Spinal cord (tissue), 10 donors: ENCODE results near the gene PKNOX2. TPM values are rescaled to one million over a fixed set of nuclear protein-coding genes. Genes with fewer than 3 reads are reported as not detected.

Experiments
- DNase-seq, 6 donors: peaks; one replicate each; pipeline versions ENCODE4 v3.0.0 to v3.0.0-alpha.2; 2013 to 2015; ENCODE audit warnings: low spot score in 6 of 6, low read depth in 4 of 6
- H3K27ac ChIP-seq: one replicate; pipeline ENCODE4 v1.5.1; 2013; ENCODE audit warnings: low read depth, low read length, control low read depth
- H3K27me3 ChIP-seq: one replicate; pipeline ENCODE4 v1.6.1; 2013; ENCODE audit warnings: low read length; ENCODE audit not compliant: control insufficient read depth, insufficient read depth
- H3K36me3 ChIP-seq: one replicate; pipeline ENCODE4 v1.6.1; 2013; ENCODE audit warnings: low read length; ENCODE audit not compliant: control insufficient read depth, insufficient read depth
- H3K4me1 ChIP-seq: one replicate; pipeline ENCODE4 v1.6.1; 2013; ENCODE audit warnings: low read length; ENCODE audit not compliant: control insufficient read depth, insufficient read depth
- H3K4me3 ChIP-seq: one replicate; pipeline ENCODE4 v1.5.1; 2013; ENCODE audit warnings: low read depth, low read length, control low read depth
- H3K9me3 ChIP-seq: one replicate; pipeline ENCODE4 v1.6.1; 2013; ENCODE audit warnings: low read length; ENCODE audit not compliant: control insufficient read depth, insufficient read depth
- WGBS: methylation state at CpG from one replicate; pipeline ENCODE4 v1.1.5; 2013; ENCODE audit warnings: missing lambda C conversion rate; ENCODE audit not compliant: insufficient coverage; 5-methylcytosine and 5-hydroxymethylcytosine counted together
- polyA plus RNA-seq, 2 donors: library from polyadenylated mRNA; unstranded; fragments of 120-200 nt; gene quantifications; one replicate each; pipeline ENCODE4 v1.2.1, GENCODE V29; 2013; ENCODE audit not compliant: insufficient read length in 2 of 2
- total RNA-seq, 2 donors: library from RNA; depleted of rRNA in 1 of 2; stranded (reverse); fragments of 120-200 nt in 1 of 2; fragments of >200 nt in 1 of 2; gene quantifications; one replicate each; pipeline versions ENCODE4 v1.2.3 to v1.2.4, GENCODE V29; 2013 to 2014
- donor health status: healthy.

The PKNOX2 gene
- total and polyA plus RNA-seq, 4 donors: 10.6 to 41.2 (median 26.6) TPM

DNA sequence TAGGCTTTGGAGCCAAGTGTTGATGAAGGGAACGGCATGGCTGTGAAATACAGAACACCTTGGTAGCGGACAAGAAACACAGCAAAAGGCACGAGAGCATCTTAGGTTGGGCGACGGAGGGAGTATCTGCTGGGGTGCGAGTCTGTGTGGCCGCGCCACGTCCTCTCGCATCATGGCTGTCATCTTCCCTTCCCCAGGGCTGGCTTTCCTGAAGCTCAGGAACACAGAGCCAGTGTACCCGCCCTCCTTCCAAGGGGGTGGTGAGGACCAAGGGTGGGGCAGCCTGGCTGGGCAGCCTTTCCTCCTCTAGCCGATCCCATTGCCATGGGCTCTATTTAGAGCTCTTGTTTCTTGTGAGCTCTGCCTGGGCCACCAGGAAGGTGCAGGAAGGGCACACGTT is 177.1 kb downstream of the PKNOX2 start:
- Histone ChIP-seq H3K4me3 (no peak overlapping the region), H3K36me3 (peaks cover 10% of the 10 kb centered on the region), H3K27ac (no peak overlapping the region), H3K27me3 (no peaks in the 10 kb centered on the region), H3K4me1 (peaks cover 69% of the 10 kb centered on the region), H3K9me3 (no peaks in the 10 kb centered on the region)
- WGBS: 97% methylated on average over 12 of the region's 13 CpGs
- no peak for DNase-seq

GRCh38 chr11:125342281-125342930 is 177.9 kb downstream of the PKNOX2 start:
- Histone ChIP-seq H3K4me1 (peaks cover 76% of the 10 kb centered on the region), H3K36me3 (peaks cover 10% of the 10 kb centered on the region), H3K27ac (no peak overlapping the region), H3K9me3 (no peaks in the 10 kb centered on the region), H3K27me3 (no peaks in the 10 kb centered on the region), H3K4me3 (no peak overlapping the region)
- no peak for DNase-seq
- 74% methylated on average over 5 of the region's 16 CpGs for WGBS

GRCh38 chr11:125343086-125343717 is 178.7 kb downstream of the PKNOX2 start:
- peak overlapping the region; percentile 42 for H3K27ac ChIP-seq
- H3K36me3 ChIP-seq: peaks cover 10% of the 10 kb centered on the region
- peaks cover 79% of the 10 kb centered on the region for H3K4me1 ChIP-seq
- H3K9me3 ChIP-seq: no peaks in the 10 kb centered on the region
- WGBS: 48% methylated on average over 5 of the region's 7 CpGs
- no peak overlapping the region for H3K4me3 ChIP-seq
- DNase-seq: peak in 2 of 6 donors; percentile 52 to 83
- no peaks in the 10 kb centered on the region for H3K27me3 ChIP-seq

DNA sequence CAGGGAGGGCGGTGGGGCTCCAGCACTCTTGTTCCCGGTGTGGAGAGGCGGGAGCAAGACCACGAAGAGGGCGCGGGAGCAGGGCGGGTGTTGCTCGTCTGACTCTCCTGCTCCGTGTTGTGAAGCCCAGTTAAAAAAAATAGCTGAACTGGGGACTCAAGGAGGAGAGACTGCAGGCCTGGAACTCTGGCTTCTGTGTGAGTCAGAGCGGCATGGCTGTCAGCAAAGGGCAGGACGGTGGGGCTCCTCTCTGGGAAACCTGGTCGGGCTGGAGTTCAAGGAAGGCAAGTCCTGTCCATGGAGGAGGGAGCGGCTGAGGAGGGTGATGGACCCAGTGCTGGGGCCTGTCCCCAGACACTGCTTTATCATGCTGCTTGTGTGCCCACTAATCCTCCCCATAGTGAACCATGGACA is 179.2 kb downstream of the PKNOX2 start:
- Histone ChIP-seq H3K4me1 (peaks cover 81% of the 10 kb centered on the region), H3K27me3 (no peaks in the 10 kb centered on the region), H3K9me3 (no peaks in the 10 kb centered on the region), H3K36me3 (peaks cover 10% of the 10 kb centered on the region), H3K4me3 (no peak overlapping the region), H3K27ac (peak overlapping the region; percentile 42)
- 54% methylated on average over 11 of the region's 13 CpGs for WGBS
- DNase-seq: no peak

- 100% methylated on average over 2 of the region's 4 CpGs for WGBS
- Histone ChIP-seq H3K27me3 (no peaks in the 10 kb centered on the region), H3K4me1 (peaks cover 83% of the 10 kb centered on the region), H3K4me3 (no peak overlapping the region), H3K9me3 (no peaks in the 10 kb centered on the region), H3K36me3 (peaks cover 10% of the 10 kb centered on the region), H3K27ac (peak overlapping the region; percentile 25)
- no peak for DNase-seq
These were observed 180.4 kb downstream of the PKNOX2 start for GRCh38 chr11:125344846-125345420.

DNA sequence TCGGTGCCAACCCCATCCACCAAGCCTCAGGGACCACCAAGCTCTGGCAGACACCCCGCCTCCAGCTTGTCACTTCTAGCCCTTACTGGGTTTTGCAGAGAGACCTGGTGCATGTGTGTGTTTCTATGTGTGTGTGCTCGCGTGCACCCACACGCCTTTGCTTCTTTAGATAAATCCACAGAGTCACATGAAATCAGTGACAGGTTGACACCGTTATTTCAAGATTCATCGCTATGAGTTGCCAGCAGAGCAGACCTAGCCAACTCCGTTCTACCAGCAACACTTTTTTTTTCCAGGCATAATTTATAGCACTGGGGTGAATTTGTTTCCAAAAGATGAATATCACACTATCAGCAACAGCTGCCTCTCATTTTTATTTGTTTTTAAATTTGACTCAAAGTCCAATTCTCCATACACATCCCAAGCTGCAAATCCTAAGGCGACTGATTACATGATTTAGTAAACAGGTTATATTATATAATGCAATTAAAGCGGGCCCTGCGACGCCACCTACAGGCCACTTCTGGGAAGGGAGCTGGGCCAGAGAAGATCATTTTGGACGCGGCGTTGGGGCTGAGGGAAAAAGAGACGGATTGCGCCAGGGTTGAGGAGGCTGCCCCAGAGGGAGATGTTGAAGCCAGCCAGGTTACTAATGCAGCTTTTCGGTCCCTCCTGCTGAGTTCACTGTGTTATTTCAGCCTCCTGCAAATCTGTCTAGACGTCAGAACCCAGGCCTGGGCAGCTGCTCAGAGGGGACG is 181.0 kb downstream of the PKNOX2 start:
- Histone ChIP-seq H3K9me3 (no peaks in the 10 kb centered on the region), H3K27me3 (no peaks in the 10 kb centered on the region), H3K4me3 (no peak overlapping the region), H3K4me1 (peaks cover 87% of the 10 kb centered on the region), H3K27ac (peak overlapping the region; percentile 59), H3K36me3 (peaks cover 12% of the 10 kb centered on the region)
- DNase-seq: peak in 5 of 6 donors; percentile 47 to 91 (median 62)
- WGBS: 6% methylated on average over 10 of the region's 20 CpGs

GRCh38 chr11:125346179-125346530 is 181.6 kb downstream of the PKNOX2 start:
- 16% methylated on average over 2 of the region's 6 CpGs for WGBS
- H3K4me1 ChIP-seq: peaks cover 93% of the 10 kb centered on the region
- H3K4me3 ChIP-seq: no peak overlapping the region
- peaks cover 17% of the 10 kb centered on the region for H3K36me3 ChIP-seq
- peak overlapping the region; percentile 59 for H3K27ac ChIP-seq
- no peaks in the 10 kb centered on the region for H3K27me3 ChIP-seq
- DNase-seq: no peak
- no peaks in the 10 kb centered on the region for H3K9me3 ChIP-seq

- H3K36me3 ChIP-seq: peaks cover 20% of the 10 kb centered on the region
- peak overlapping the region; percentile 59 for H3K27ac ChIP-seq
- peaks cover 97% of the 10 kb centered on the region for H3K4me1 ChIP-seq
- 73% methylated on average over 8 of the region's 9 CpGs for WGBS
- H3K4me3 ChIP-seq: no peak overlapping the region
- no peak for DNase-seq
- no peaks in the 10 kb centered on the region for H3K27me3 ChIP-seq
- no peaks in the 10 kb centered on the region for H3K9me3 ChIP-seq
These were observed 182.2 kb downstream of the PKNOX2 start for GRCh38 chr11:125346565-125347260.

GRCh38 chr11:125347261-125347585 is 182.7 kb downstream of the PKNOX2 start:
- H3K36me3 ChIP-seq: peaks cover 23% of the 10 kb centered on the region
- no peak overlapping the region for H3K4me3 ChIP-seq
- no peaks in the 10 kb centered on the region for H3K27me3 ChIP-seq
- H3K9me3 ChIP-seq: no peaks in the 10 kb centered on the region
- peaks cover 97% of the 10 kb centered on the region for H3K4me1 ChIP-seq
- H3K27ac ChIP-seq: peak overlapping the region; percentile 59
- DNase-seq: no peak
- WGBS: 47% methylated on average over 2 of the region's 2 CpGs
